ENCODE results near the gene TFB1M. TPM values are rescaled to one million over a fixed set of nuclear protein-coding genes. Genes with fewer than 3 reads are reported as not detected.
"Not testable (repeated sequence)": the region's sequence is repeated elsewhere in the genome, so short reads cannot be mapped to it uniquely, and the experiment has no call there.

TFB1M gene
- total RNA-seq, 4 donors from 2014 or later = 10.1 to 21.9 (median 14.8) TPM

- no peak for DNase-seq (ENCODE audit: low spot score in 2 of 2)
- intact Hi-C loops (cut with DNase I; ENCODE audit: low total_unique reads) = no loop called here
- whole genome bisulfite sequencing, 2 donors = 76 to 88% methylated on average over 2 of the region's 2 CpGs
- TF ChIP-seq POLR2A (IDR thresholded peaks at IDR 0.05) (no peak), CTCF (IDR thresholded peaks at IDR 0.05) (no peak)
- H3K4me3 ChIP-seq (ENCODE audit: low read depth, poor library complexity, severe bottlenecking) = no peak overlapping the region
Measured at GRCh38 chr6:155341130-155341828, 27.0 kb upstream of the TFB1M start.

- WGBS, 2 donors = 79 to 83% methylated on average over 2 of the region's 2 CpGs
- no peak overlapping the region for H3K4me3 ChIP-seq (ENCODE audit: low read depth, poor library complexity, severe bottlenecking)
- TF ChIP-seq CTCF (IDR thresholded peaks at IDR 0.05) (no peak), POLR2A (IDR thresholded peaks at IDR 0.05) (no peak)
- no peak for DNase-seq (ENCODE audit: low spot score in 2 of 2)
- intact Hi-C loops (cut with DNase I; ENCODE audit: low total_unique reads) = no loop called here
Measured at GRCh38 chr6:155340464-155341129, 26.3 kb upstream of the TFB1M start.

- 70 to 73% methylated on average over 4 of the region's 4 CpGs for WGBS, 2 donors
- DNase-seq (ENCODE audit: low spot score in 2 of 2); intact Hi-C loops (cut with DNase I; ENCODE audit: low total_unique reads); H3K4me3 ChIP-seq (ENCODE audit: low read depth, poor library complexity, severe bottlenecking): not testable (repeated sequence)
Measured at GRCh38 chr6:155339929-155340328, 25.6 kb upstream of the TFB1M start.

GRCh38 chr6:155338237-155338636 is 24.0 kb upstream of the TFB1M start:
- intact Hi-C loops (cut with DNase I; ENCODE audit: low total_unique reads); H3K4me3 ChIP-seq (ENCODE audit: low read depth, poor library complexity, severe bottlenecking); DNase-seq (ENCODE audit: low spot score in 2 of 2): not testable (repeated sequence)

- TF ChIP-seq CTCF (IDR thresholded peaks at IDR 0.05) = no peak
- TF ChIP-seq POLR2A (IDR thresholded peaks at IDR 0.05) = no peak
- WGBS, 2 donors = 93 to 97% methylated on average over 1 of the region's 1 CpG
- DNase-seq (ENCODE audit: low spot score in 2 of 2) = no peak
Measured at GRCh38 chr6:155335265-155335664, 21.0 kb upstream of the TFB1M start.

GRCh38 chr6:155334073-155334472 is 19.8 kb upstream of the TFB1M start:
- H3K4me3 ChIP-seq (ENCODE audit: low read depth, poor library complexity, severe bottlenecking); intact Hi-C loops (cut with DNase I; ENCODE audit: low total_unique reads); DNase-seq (ENCODE audit: low spot score in 2 of 2): not testable (repeated sequence)
- WGBS, 2 donors = 93 to 97% methylated on average over 7 of the region's 7 CpGs

More at GRCh38 chr6:155335265-155335664, 21.0 kb upstream of the TFB1M start:
- intact Hi-C loops (cut with DNase I; ENCODE audit: low total_unique reads) = no loop called here
- H3K4me3 ChIP-seq (ENCODE audit: low read depth, poor library complexity, severe bottlenecking) = no peak overlapping the region

- 67% methylated on average over 5 of the region's 5 CpGs for WGBS, 2 donors
- no peak for TF ChIP-seq POLR2A (IDR thresholded peaks at IDR 0.05)
- no peak for TF ChIP-seq CTCF (IDR thresholded peaks at IDR 0.05)
- no peak overlapping the region for H3K4me3 ChIP-seq (ENCODE audit: low read depth, poor library complexity, severe bottlenecking)
- intact Hi-C loops (cut with DNase I; ENCODE audit: low total_unique reads) = no loop called here
- DNase-seq (ENCODE audit: low spot score in 2 of 2) = no peak
Measured at GRCh38 chr6:155333414-155333813, 19.1 kb upstream of the TFB1M start.
